Measurements from ENCODE around the gene FMO2. TPM values are rescaled to one million over a fixed set of nuclear protein-coding genes. Genes with fewer than 3 reads are reported as not detected.
"Not testable (repeated sequence)": the region's sequence is repeated elsewhere in the genome, so short reads cannot be mapped to it uniquely, and the experiment has no call there.

The FMO2 gene
- total and polyA plus RNA-seq, 2 donors, result 1.7 to 3.2 TPM

DNA sequence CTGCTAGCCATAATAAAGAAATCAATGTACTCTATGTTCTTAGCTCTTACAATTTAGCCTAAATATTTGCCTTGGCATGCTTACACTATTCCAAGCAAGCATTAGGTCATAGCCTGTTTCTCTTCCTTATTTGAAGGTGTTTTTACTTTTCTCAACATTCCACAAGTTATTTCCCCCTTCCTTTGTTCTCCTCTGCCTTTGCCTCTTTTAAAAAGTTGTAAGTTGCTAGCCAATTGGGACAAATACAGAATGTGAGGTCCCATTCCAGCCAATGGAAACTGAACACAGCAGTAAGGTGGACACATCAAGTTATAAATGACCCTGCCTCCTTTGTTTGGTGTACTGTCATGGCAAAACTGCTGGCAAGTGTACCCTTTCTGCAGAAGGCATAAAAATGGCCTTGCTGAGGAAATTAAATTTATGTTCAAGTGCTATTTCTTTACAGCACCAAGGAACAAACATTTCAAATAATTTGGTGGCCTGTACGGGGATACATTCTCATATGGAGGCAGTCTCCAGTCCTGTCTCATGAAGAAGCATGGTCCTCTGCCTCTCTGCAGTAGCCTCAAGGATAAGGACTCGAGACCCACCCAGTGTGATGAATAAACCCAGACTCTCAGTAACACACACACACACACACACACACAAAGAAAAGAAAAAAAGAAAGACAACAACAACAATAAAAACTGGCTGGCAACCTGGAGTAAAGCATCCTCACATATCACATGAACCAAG is 34.4 kb downstream of the FMO2 start:
- Histone ChIP-seq H3K36me3 (ENCODE audit: insufficient read depth) (no peaks in the 10 kb centered on the region), H3K4me3 (ENCODE audit: low read depth, low read length) (no peak overlapping the region), H3K27ac (ENCODE audit: low read depth) (no peak overlapping the region), H3K4me1 (ENCODE audit: insufficient read depth) (no peaks in the 10 kb centered on the region)
- WGBS, result 77% methylated on average over 2 of the region's 2 CpGs
- no peak for DNase-seq (ENCODE audit: extremely low spot score)

DNA sequence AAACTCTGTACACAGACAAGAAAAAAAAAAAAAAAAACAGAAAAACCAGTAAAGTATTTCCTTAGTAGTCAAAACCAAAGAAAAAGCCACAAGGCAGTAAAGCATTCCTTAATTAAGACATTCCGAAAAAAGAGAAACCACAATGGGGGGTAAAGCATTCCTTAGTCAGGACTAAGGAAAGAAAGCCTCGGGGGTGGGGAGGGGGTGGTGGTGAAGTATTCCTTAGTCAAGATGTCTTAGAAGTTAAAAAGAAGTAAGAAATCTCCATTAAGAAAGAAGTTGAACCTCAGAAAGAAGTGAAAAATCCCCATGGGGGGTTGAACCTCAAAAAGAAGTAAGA is 35.0 kb downstream of the FMO2 start:
- no peaks in the 10 kb centered on the region for H3K36me3 ChIP-seq (ENCODE audit: insufficient read depth)

DNA sequence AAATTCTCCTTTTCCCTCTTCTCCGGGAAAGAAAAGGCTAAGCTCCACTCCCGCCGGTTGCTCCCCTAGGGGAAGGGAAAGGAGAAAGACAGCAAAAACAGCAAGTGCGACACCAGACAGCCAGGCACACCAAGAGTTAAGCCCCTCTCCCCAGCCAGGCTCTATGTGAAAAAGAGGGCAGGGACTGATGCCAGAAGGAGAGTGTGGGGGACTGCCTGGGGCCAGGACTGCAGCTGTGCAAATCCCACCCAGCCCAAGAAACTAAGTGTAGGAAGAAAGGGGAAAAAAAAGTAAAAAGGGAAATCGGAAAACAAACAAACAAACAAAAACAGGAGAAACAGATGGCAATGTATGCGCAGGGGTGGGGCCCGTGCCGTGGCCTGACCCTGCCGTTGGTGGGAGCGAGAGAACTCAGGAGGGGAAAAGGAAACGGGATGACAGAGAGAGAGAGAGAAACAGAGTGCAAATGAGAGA is 35.5 kb downstream of the FMO2 start:
- no peaks in the 10 kb centered on the region for H3K36me3 ChIP-seq (ENCODE audit: insufficient read depth)
- 27% methylated on average over 11 of the region's 11 CpGs for whole genome bisulfite sequencing
- H3K4me3 ChIP-seq (ENCODE audit: low read depth, low read length), result peak overlapping the region; percentile 12
- peak; percentile 42 for DNase-seq (ENCODE audit: extremely low spot score)
- H3K4me1 ChIP-seq (ENCODE audit: insufficient read depth), result no peaks in the 10 kb centered on the region
- no peak overlapping the region for H3K27ac ChIP-seq (ENCODE audit: low read depth)

More for the DNA sequence above, 35.0 kb downstream of the FMO2 start:
- 43% methylated on average over 2 of the region's 2 CpGs for WGBS
- no peak for DNase-seq (ENCODE audit: extremely low spot score)
- Histone ChIP-seq H3K4me1 (ENCODE audit: insufficient read depth) (no peaks in the 10 kb centered on the region), H3K4me3 (ENCODE audit: low read depth, low read length) (no peak overlapping the region), H3K27ac (ENCODE audit: low read depth) (no peak overlapping the region)

DNA sequence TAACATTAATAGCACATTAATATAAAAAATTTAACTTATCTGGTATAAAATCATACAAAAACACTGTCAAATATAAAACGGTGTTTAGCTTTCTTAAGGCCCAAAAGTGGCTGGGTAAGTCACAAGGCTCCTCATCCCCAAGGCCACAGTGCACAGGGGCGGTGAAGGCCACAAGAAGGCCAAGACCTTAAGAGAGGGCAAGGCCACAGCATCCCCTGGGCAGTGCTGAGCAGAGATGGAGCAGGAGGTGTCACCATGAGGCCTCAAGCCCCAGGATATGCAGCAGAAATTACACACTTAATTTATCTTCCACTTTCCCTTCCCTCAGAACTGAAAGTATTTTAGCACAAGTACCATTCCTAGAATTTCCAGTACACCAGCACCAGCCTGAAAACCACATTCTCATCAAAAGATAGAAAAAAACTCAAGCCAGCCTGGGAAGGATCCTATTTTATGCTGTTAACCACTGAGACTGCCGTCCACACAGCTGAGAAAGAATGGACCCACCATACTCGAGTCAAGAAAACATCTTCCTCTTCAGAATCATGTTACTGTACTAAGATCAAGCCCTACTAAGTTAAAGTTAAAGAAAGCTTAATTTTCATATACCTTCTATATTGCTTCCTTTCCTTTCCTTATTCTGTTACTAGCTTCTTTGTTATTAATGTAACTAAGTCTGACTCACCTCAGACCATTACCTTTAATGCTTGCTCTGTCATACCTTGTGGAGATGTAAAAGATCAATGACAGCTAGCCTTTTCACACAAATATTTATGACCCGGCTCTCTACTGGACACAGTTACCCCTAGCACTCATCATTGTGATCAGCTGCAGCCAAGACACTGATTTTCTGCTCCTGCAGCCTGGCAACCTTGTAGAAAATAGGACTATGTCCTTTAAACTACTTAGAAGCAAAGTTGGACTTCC is 36.8 kb downstream of the FMO2 start:
- no peaks in the 10 kb centered on the region for H3K4me1 ChIP-seq (ENCODE audit: insufficient read depth)
- DNase-seq (ENCODE audit: extremely low spot score), result no peak
- H3K4me3 ChIP-seq (ENCODE audit: low read depth, low read length), result no peak overlapping the region
- H3K27ac ChIP-seq (ENCODE audit: low read depth), result peak overlapping the region; percentile 6
- H3K36me3 ChIP-seq (ENCODE audit: insufficient read depth), result no peaks in the 10 kb centered on the region
- 67% methylated on average over 5 of the region's 5 CpGs for WGBS

DNA sequence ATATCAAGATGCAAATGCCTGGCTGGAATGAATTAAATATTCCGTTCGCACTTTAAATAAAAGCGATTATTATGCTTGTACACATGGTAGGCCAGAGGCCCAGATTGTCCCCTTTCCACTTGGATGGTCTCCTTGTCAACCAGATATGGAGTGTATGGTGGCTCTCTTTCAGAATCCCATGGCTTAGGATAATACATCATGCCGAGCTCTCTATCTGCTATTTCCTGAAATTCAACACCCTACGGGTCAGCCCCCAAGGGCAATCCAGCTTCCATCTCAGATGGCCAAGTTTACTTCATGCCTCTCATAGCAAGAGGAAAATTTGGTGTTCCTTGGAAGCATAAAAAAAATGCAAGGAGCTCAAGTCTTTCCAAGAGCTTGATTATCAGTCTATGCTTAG is 37.8 kb downstream of the FMO2 start:
- Histone ChIP-seq H3K27ac (ENCODE audit: low read depth) (no peak overlapping the region), H3K4me3 (ENCODE audit: low read depth, low read length) (no peak overlapping the region), H3K36me3 (ENCODE audit: insufficient read depth) (no peaks in the 10 kb centered on the region), H3K4me1 (ENCODE audit: insufficient read depth) (no peaks in the 10 kb centered on the region)
- DNase-seq (ENCODE audit: extremely low spot score), result no peak
- WGBS, result 56% methylated on average over 5 of the region's 5 CpGs

DNA sequence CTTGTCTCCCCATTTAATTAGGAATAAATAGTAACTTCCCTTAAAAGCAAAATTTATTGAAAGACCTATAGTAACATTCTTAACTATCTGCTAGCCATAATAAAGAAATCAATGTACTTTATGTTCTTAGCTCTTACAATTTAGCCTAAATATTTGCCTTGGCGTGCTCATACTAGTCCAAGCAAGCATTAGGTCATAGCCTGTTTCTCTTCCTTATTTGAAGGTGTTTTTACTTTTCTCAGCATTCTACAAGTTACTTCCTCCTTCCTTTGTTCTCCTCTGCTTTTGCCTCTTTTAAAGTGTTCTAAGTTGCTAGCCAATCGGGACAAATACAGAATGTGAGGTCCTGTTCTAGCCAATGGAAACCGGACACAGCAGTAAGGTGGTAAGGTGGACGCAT is 39.2 kb downstream of the FMO2 start:
- DNase-seq (ENCODE audit: extremely low spot score); H3K4me1 ChIP-seq (ENCODE audit: insufficient read depth); H3K4me3 ChIP-seq (ENCODE audit: low read depth, low read length); H3K27ac ChIP-seq (ENCODE audit: low read depth); H3K36me3 ChIP-seq (ENCODE audit: insufficient read depth): not testable (repeated sequence)
- WGBS, result 89% methylated on average over 4 of the region's 4 CpGs

DNA sequence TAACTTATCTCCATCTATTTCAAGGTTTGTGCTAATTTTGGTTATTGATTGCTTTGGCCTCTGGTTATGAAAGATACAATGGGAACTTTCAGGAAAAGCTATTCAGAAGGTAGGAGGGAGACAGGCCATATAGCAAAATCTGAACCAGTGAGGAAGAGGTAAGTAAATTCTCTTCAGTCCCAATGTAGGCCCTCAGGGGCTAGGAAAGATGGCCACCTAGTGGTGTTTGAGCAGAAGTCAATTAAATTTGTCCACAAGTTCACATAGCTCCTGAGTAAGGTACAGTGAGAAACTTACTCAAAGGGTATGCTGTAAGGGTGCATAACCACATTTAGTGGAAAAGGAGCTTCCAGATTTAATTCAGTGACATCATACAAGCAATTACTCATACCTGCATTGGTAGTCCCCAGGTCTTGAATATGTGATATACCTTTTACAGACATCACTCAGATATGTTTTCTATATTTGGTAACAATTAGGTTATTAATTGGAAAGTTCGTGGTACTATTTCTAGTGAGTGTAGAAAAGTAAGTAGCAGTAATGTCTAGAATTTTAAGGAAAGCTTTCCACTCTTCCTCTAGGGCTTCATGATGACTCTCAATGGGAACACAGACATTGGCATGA is 41.8 kb downstream of the FMO2 start:
- DNase-seq (ENCODE audit: extremely low spot score), result peak; percentile 39
- H3K36me3 ChIP-seq (ENCODE audit: insufficient read depth), result no peaks in the 10 kb centered on the region
- H3K27ac ChIP-seq (ENCODE audit: low read depth), result no peak overlapping the region
- H3K4me3 ChIP-seq (ENCODE audit: low read depth, low read length), result no peak overlapping the region
- no peaks in the 10 kb centered on the region for H3K4me1 ChIP-seq (ENCODE audit: insufficient read depth)
- WGBS, result 71% methylated on average over 1 of the region's 1 CpG

DNA sequence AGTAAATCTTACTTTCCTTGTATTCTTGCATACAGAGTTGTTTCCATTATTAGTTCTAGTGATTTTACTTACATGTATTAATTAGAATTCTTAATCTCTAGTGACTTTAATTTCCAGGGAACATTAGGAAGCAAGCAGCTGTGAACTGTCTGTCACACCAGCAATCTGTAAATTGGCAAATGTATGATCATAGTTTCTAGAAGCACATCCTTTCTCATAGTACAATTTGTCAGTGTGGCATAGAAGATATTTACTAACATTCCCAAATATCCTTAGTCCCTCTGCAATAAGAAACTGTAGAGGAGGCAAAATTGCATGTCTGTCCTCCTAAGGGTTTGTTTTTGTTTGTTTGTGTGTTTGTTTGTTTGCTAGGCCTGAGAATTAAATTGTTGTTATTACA is 46.2 kb downstream of the FMO2 start:
- Histone ChIP-seq H3K4me3 (ENCODE audit: low read depth, low read length) (no peak overlapping the region), H3K36me3 (ENCODE audit: insufficient read depth) (no peaks in the 10 kb centered on the region), H3K4me1 (ENCODE audit: insufficient read depth) (no peaks in the 10 kb centered on the region), H3K27ac (ENCODE audit: low read depth) (no peak overlapping the region)
- DNase-seq (ENCODE audit: extremely low spot score), result no peak

DNA sequence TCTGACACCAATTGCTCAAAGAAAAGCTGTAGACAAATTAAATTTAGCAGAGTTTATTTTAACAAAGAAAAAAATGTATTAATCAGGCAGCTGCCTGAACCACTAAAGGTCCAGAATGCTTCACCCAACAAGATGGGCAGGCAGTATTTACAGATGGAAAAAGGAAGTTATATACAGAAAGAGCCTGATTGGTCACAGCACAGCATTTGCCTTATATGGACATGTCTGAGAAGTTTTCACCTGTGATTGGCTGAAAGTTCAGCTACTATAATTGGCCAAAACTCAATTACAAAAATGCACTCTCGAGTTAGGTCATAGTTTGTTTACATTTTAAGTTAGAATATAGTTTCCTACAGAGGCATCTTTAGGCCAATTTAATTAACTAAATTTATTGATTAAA is 48.1 kb downstream of the FMO2 start:
- DNase-seq (ENCODE audit: extremely low spot score), result no peak
- H3K4me3 ChIP-seq (ENCODE audit: low read depth, low read length), result no peak overlapping the region
- 91% methylated on average over 1 of the region's 1 CpG for WGBS
- H3K4me1 ChIP-seq (ENCODE audit: insufficient read depth), result no peaks in the 10 kb centered on the region
- no peak overlapping the region for H3K27ac ChIP-seq (ENCODE audit: low read depth)
- no peaks in the 10 kb centered on the region for H3K36me3 ChIP-seq (ENCODE audit: insufficient read depth)

DNA sequence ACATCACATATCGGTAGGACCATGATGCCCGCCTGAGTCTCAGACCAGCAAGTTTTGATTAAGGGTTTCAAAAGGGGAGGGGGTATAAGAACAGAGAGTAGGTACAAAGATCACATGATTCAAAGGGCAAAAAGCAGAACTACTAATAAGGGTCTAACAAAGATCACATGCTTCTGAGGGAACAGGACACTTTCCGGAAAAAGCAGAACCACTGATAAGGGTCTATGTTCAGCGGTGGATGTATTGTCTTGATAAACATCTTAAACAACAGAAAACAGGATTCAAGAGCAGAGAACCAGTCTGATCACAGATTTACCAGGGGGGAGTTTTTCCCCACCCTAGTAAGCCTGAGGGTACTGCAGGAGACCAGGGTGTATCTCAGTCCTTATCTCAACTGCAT is 51.1 kb downstream of the FMO2 start:
- H3K4me1 ChIP-seq (ENCODE audit: insufficient read depth); DNase-seq (ENCODE audit: extremely low spot score); H3K27ac ChIP-seq (ENCODE audit: low read depth); H3K36me3 ChIP-seq (ENCODE audit: insufficient read depth); H3K4me3 ChIP-seq (ENCODE audit: low read depth, low read length): not testable (repeated sequence)
- WGBS, result 90% methylated on average over 4 of the region's 4 CpGs

DNA sequence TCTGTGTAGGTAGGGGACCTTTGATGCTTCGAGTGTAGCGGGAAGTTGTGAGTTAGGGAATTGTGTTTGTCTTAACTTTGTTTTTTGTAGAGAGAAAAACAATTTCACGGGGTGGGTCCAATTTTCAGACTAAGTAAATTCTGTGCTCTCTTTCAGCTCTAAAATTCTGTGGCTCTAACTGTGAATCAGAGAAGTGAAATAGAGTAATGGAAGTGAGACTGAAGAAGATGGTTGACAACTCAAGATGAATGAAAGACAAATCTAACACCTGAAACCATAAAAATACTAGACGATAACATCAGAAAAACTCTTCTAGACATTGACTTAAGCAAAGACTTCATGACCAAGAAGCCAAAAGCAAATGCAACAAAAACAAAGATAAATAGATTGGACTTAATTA is 58.8 kb downstream of the FMO2 start:
- WGBS, result 84% methylated on average over 4 of the region's 4 CpGs
- Histone ChIP-seq H3K36me3 (ENCODE audit: insufficient read depth) (no peaks in the 10 kb centered on the region), H3K27ac (ENCODE audit: low read depth) (no peak overlapping the region), H3K4me1 (ENCODE audit: insufficient read depth) (no peaks in the 10 kb centered on the region), H3K4me3 (ENCODE audit: low read depth, low read length) (no peak overlapping the region)
- no peak for DNase-seq (ENCODE audit: extremely low spot score)

DNA sequence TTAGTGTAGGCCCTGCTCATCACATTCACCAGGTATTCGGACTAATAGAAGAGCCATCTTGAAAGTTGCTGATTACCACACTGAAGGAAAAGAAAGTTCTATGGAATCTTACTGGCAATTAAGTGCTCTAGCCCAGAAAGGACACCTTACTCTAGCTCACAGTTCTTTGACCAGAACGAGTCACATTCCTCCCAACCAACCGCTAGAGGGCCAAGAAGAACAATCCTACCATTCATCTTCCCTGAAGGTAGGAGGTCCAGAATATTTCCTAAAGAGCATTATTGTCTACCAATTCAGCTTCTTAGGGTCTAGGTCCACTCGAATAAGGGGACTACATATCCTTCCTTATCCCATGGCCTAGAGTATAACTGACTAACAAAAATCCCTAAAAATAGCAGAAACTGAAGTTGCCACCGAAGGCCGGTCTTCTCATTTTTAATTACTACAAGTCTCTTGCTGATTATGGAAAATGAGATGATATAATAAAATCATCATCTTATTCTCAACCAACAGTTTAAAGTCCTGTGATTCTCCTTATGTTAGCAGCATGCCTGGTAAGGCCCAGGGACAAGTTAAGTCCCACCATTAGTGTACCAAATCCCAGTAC is 60.5 kb downstream of the FMO2 start:
- Histone ChIP-seq H3K4me1 (ENCODE audit: insufficient read depth) (no peaks in the 10 kb centered on the region), H3K4me3 (ENCODE audit: low read depth, low read length) (no peak overlapping the region), H3K36me3 (ENCODE audit: insufficient read depth) (no peaks in the 10 kb centered on the region), H3K27ac (ENCODE audit: low read depth) (no peak overlapping the region)
- no peak for DNase-seq (ENCODE audit: extremely low spot score)
- WGBS, result 39% methylated on average over 6 of the region's 6 CpGs

DNA sequence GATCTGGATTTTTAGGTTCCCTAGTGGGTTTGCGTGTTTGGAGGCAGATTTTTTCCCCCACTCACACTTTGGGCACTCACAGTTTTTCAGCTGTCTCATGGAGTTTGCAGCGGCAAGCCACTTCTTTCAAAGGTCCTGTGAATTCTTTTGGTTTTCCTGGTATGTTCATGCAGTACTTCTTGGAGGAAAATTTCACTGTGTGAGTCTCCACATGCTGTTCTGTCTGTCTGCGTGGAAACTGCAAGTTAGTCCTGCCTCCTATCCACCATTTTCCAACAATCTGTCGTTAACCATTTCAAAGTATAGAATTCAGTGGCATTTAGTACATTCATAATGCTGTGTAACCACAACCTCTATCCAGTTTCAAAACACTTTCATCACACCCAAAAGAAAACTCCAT is 62.4 kb downstream of the FMO2 start:
- no peak for DNase-seq (ENCODE audit: extremely low spot score)
- Histone ChIP-seq H3K4me1 (ENCODE audit: insufficient read depth) (no peaks in the 10 kb centered on the region), H3K27ac (ENCODE audit: low read depth) (no peak overlapping the region), H3K36me3 (ENCODE audit: insufficient read depth) (no peaks in the 10 kb centered on the region), H3K4me3 (ENCODE audit: low read depth, low read length) (no peak overlapping the region)
- WGBS, result 84% methylated on average over 4 of the region's 4 CpGs
